NCI-H2107 treated with DMSO at 0.1 percent for 48 hours (cell line): ENCODE results near the gene DYNC1I2.
"Not testable (repeated sequence)": the region's sequence is repeated elsewhere in the genome, so short reads cannot be mapped to it uniquely, and the experiment has no call there.

Experiments
- DNase-seq: peaks from one replicate; lab custom pipeline; 2025; ENCODE audit not compliant: unreplicated experiment; lab: John Stamatoyannopoulos, UW

The DYNC1I2 gene

GRCh38 chr2:171771463-171771862, 84.2 kb downstream of the DYNC1I2 start:
- DNase-seq: no peak

GRCh38 chr2:171772373-171772772, 85.1 kb downstream of the DYNC1I2 start:
- no peak for DNase-seq

DNA sequence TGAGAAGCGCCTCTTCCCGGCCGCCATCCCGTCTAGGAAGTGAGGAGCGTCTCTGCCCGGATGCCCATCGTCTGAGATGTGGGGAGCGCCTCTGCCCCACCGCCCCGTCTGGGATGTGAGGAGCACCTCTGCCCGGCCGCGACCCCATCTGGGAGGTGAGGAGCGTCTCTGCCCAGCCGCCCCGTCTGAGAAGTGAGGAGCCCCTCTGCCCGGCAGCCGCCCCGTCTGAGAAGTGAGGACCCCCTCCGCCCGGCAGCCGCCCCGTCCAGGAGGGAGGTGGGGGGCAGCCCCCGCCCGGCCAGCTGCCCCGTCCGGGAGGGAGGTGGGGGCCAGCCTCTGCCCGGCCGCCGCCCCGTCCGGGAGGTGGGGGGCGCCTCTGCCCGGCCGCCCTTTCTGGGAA, 87.3 kb downstream of the DYNC1I2 start:
- not testable (repeated sequence) for DNase-seq

DNA sequence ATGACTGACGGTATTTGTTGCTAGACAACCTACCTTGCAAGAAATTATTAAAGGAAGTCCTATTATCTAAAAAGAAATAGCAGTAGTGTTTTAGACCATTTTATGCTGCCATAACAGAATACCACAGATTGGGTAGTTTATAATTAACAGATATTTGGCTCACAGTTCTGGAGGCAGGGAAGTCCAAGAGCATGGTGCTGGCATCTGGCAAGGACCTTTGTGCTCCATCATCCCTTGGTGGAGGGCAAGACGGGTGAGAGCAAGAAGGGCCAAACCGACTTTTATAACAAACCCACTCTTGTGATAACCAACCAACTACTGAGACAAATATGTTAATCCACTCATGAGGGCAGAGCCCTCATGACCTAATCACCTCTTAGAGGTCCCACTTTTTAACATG, 91.2 kb downstream of the DYNC1I2 start:
- no peak for DNase-seq

- no peak for DNase-seq
Observed at GRCh38 chr2:171785450-171785849, 98.2 kb downstream of the DYNC1I2 start.

DNA sequence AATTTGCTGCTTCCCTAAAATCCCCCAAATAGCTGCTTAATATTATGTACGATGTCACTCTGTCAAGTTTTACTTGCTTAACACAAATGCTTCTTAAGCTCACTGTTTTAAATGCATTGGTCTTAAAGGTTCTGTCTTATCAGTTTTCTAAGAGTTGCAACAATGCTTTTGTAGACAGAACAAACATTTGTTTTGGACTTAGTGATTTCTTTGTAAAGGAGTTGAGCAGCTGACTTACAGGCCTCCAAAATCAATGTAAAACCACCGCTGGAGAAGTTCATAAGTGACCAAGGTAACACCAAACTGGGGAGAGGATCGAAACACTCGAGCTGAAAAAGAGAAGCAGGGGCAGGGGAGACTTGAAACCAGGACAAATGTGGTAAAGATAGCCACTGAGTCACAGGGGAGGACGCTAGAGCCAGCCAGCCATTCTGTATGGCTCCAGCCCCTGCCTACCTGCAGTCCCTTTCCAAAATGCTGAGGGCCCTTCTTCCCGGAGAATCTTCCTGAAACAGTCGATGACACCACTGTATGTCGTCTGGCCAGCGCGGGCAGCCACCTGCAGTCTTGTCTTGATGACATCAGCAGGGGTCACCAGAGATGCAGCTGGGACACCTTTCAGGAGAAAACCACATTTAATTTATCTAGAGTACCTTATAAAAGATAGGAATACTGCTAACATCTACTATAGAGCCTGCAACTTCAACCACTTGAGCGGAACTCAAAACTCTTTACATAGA, 100.2 kb downstream of the DYNC1I2 start:
- no peak for DNase-seq

DNA sequence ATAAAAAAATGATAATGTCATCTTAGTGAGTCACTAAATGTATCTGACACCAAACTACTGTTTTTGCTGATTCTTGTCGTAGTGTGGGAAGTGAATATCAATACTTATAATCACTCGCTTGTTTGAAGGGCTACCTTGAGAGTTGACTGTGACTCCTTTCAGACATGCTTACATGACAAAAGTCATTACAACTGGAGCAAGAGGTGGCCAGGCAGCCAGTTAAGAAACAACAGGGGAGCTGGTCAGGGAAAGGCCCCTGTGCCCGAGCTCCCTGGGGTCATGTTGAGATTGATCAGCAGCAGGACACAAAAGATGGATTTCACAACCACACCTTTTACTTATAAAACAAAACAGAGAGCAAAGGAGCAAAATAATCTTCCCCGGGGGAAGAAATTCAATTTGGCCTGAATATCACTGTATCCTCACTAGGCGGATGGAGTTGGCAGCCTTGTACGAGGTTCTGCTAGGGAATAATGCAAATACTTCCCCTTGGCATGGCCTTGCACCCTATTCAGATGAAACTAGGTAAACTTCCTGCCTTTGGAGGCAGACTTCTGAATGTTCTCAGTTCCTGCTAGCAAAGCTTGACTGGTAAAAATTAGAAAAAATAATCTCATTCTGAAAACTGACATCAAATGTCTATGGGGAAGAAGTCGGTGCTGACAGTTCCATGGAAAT, 101.2 kb downstream of the DYNC1I2 start:
- no peak for DNase-seq

DNA sequence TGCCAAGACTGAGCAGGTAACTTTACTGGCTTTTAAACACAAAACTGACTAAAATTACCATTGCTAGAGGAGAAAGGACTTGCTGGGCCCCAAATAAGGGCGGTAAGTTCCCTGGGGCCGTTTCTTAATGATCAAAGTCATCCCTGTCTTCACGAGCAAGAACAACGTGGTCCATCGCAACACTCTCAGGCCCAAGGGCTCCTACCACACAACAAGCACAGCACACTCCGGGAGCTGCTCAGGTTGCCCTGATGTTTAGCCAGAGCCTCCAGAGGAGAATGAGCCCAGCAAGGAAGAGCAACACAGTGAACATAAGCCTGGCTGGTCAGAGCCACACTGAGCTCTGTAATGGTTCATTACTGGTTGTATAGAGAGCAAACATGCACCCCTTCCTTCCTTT, 102.7 kb downstream of the DYNC1I2 start:
- DNase-seq: no peak

DNA sequence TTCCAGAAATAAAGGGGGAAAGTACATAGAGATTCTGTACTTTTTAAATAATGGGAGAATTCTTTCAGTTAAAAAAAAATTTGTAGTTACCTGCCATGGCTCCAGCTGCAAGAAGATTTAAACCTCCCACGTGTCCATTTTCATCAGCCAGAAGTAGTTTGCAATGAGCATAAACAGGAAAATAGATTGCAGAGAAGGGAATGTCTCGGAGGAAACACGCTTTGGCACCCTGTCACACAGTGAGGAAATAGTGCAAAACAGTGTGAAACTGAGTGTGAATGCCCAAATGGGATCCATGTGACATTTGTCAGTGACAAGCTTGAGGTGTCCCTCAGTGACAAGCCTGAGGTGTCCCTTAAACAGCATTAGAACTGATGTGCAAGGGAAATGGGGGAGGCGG, 104.1 kb downstream of the DYNC1I2 start:
- DNase-seq: no peak

DNA sequence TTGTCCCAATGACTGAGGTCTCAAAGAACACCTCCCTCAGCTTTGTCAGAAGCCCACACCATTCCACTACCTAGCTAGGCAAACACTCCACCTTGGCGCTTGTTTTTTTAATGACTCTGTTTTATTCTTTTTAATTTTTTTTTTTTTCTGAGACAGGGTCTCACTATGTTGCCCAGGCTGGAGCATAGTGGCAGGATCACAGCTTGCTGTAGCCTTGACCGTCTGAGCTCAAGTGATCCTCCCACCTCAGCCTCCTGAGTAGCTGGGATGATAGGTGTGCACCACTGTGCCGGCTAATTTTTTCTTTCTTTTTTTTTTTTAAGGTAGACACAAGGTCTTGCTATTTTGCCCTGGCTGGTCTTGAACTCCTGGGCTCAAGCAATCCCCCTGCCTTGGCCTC, 104.9 kb downstream of the DYNC1I2 start:
- DNase-seq: no peak

- no peak for DNase-seq
Observed at GRCh38 chr2:171792886-171793580, 105.8 kb downstream of the DYNC1I2 start.

GRCh38 chr2:171793691-171794678, 106.7 kb downstream of the DYNC1I2 start:
- DNase-seq: no peak

GRCh38 chr2:171794918-171795317, 107.6 kb downstream of the DYNC1I2 start:
- DNase-seq: no peak
